ENCODE results near the gene KIF26A.

DNA sequence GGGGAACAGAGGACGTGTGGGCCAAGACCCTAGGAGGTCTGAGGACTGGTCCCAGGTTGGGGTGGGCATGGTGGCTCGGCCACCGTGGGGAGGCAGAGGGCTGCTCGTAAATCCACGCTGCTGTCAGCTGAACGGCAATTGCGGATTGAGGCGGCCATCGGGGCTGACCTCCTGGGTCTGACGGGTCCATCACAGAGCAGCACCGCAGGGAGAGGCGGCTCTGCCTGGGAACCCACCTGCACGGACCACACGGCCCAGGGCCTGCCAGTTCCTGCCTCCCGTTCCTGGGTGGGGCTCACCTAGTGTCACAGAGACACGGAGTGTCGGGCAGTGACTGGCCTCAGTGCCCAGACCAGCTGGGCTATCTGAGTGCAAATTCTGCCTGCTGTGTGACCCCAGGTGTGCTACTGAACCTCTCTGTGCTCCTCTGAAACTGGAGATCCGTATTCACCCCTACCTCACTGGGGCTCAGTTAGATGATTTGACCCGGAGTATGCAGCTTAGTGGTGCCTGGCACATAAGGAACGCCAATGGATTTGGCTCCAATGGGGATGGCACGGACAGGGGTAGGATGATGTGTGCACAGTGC lies 53.1 kb downstream of the KIF26A start:
- TF ChIP-seq, protein P1, sequence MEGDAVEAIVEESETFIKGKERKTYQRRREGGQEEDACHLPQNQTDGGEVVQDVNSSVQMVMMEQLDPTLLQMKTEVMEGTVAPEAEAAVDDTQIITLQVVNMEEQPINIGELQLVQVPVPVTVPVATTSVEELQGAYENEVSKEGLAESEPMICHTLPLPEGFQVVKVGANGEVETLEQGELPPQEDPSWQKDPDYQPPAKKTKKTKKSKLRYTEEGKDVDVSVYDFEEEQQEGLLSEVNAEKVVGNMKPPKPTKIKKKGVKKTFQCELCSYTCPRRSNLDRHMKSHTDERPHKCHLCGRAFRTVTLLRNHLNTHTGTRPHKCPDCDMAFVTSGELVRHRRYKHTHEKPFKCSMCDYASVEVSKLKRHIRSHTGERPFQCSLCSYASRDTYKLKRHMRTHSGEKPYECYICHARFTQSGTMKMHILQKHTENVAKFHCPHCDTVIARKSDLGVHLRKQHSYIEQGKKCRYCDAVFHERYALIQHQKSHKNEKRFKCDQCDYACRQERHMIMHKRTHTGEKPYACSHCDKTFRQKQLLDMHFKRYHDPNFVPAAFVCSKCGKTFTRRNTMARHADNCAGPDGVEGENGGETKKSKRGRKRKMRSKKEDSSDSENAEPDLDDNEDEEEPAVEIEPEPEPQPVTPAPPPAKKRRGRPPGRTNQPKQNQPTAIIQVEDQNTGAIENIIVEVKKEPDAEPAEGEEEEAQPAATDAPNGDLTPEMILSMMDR (conservative IDR thresholded peaks at IDR 0.05; ENCODE audit: low read depth, low read length): no peak
- TF ChIP-seq POLR2A (IDR thresholded peaks at IDR 0.05; ENCODE audit: low read depth, low read length) (no peak), SMC3 (IDR thresholded peaks at IDR 0.05; ENCODE audit: low read depth, low read length) (no peak), BHLHE40 (IDR thresholded peaks at IDR 0.05; ENCODE audit: low read depth, low read length) (no peak), CEBPB (IDR thresholded peaks at IDR 0.05; ENCODE audit: low read depth, low read length) (no peak), NFE2L2 (IDR thresholded peaks at IDR 0.05; ENCODE audit: low read depth, low read length) (no peak), RAD21 (IDR thresholded peaks at IDR 0.05; ENCODE audit: low read length) (no peak), RCOR1 (IDR thresholded peaks at IDR 0.05; ENCODE audit: insufficient replicate concordance, low read length) (no peak), RFX5 (IDR thresholded peaks at IDR 0.05; ENCODE audit: low read depth, low read length) (no peak), MXI1 (IDR thresholded peaks at IDR 0.05; ENCODE audit: borderline replicate concordance, low read depth, low read length) (no peak), MAFK (IDR thresholded peaks at IDR 0.05; ENCODE audit: low read depth, low read length) (no peak)
- TF ChIP-seq, protein P2, sequence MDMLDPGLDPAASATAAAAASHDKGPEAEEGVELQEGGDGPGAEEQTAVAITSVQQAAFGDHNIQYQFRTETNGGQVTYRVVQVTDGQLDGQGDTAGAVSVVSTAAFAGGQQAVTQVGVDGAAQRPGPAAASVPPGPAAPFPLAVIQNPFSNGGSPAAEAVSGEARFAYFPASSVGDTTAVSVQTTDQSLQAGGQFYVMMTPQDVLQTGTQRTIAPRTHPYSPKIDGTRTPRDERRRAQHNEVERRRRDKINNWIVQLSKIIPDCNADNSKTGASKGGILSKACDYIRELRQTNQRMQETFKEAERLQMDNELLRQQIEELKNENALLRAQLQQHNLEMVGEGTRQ (IDR thresholded peaks at IDR 0.05; ENCODE audit: low read depth, low read length): no peak

All from IMR-90 (cell line).